Activated effector memory CD4-positive, alpha-beta T cell treated with anti-CD3 and anti-CD28 coated beads, Interleukin-2, amount 50 U/mL, for 16 hours (primary cell): ENCODE results near the gene WWOX.
"Not testable (repeated sequence)": the region's sequence is repeated elsewhere in the genome, so short reads cannot be mapped to it uniquely, and the experiment has no call there.

Experiments
- DNase-seq: peaks from one replicate; pipeline ENCODE4 v3.0.0-alpha.2; 2020

WWOX gene

GRCh38 chr16:78099271-78100111 lies at the start of gene WWOX:
Gene WWOX, plus strand, starts transcription at chr16:78099654.
- peak; percentile 98 for DNase-seq

GRCh38 chr16:78050734-78051400 lies 48.6 kb upstream of the WWOX start:
- DNase-seq, result no peak

- DNase-seq, result no peak
Observed at GRCh38 chr16:78057803-78058564, 41.5 kb upstream of the WWOX start.

GRCh38 chr16:78059806-78060205 lies 39.6 kb upstream of the WWOX start:
- not testable (repeated sequence) for DNase-seq

- DNase-seq, result no peak
Observed at GRCh38 chr16:78060295-78060694, 39.2 kb upstream of the WWOX start.

GRCh38 chr16:78060809-78061208 lies 38.6 kb upstream of the WWOX start:
- DNase-seq, result no peak

GRCh38 chr16:78065319-78065718 lies 34.1 kb upstream of the WWOX start:
- no peak for DNase-seq

GRCh38 chr16:78069913-78070312 lies 29.5 kb upstream of the WWOX start:
- no peak for DNase-seq

GRCh38 chr16:78072275-78072674 lies 27.2 kb upstream of the WWOX start:
- no peak for DNase-seq

GRCh38 chr16:78075800-78076199 lies 23.7 kb upstream of the WWOX start:
- no peak for DNase-seq

- no peak for DNase-seq
Observed at GRCh38 chr16:78081341-78081740, 18.1 kb upstream of the WWOX start.

- no peak for DNase-seq
Observed at GRCh38 chr16:78091419-78091818, 8.0 kb upstream of the WWOX start.

- no peak for DNase-seq
Observed at GRCh38 chr16:78092758-78093157, 6.7 kb upstream of the WWOX start.

GRCh38 chr16:78094166-78094565 lies 5.3 kb upstream of the WWOX start:
- no peak for DNase-seq

- no peak for DNase-seq
Observed at GRCh38 chr16:78094998-78095397, 4.5 kb upstream of the WWOX start.

- DNase-seq, result no peak
Observed at GRCh38 chr16:78096386-78096785, 3.1 kb upstream of the WWOX start.

GRCh38 chr16:78097548-78097947 lies 1.9 kb upstream of the WWOX start:
- no peak for DNase-seq

- no peak for DNase-seq
Observed at GRCh38 chr16:78098087-78098486, 1.4 kb upstream of the WWOX start.

GRCh38 chr16:78098595-78099270 lies 721 bp upstream of the WWOX start:
- DNase-seq, result no peak

GRCh38 chr16:78100112-78100467 lies 636 bp downstream of the WWOX start:
- DNase-seq, result no peak

GRCh38 chr16:78102122-78102660 lies 2.7 kb downstream of the WWOX start:
- no peak for DNase-seq

GRCh38 chr16:78102865-78103264 lies 3.4 kb downstream of the WWOX start:
- DNase-seq, result no peak

- DNase-seq, result no peak
Observed at GRCh38 chr16:78105517-78105916, 6.1 kb downstream of the WWOX start.
